ENCODE measurements around the gene DCDC2C.

GRCh38 chr2:3712424-3712823, 9.0 kb downstream of the DCDC2C start:
- TF ChIP-seq CTCF (IDR thresholded peaks at IDR 0.05) (no peak), POLR2A (IDR thresholded peaks at IDR 0.05) (no peak)

All from uterus (tissue), 2 donors.